ENCODE results near the gene HTRA1. TPM values are rescaled to one million over a fixed set of nuclear protein-coding genes. Genes with fewer than 3 reads are reported as not detected.

Gene HTRA1
- total RNA-seq, 1 donor from 2014 or later: not detected

DNA sequence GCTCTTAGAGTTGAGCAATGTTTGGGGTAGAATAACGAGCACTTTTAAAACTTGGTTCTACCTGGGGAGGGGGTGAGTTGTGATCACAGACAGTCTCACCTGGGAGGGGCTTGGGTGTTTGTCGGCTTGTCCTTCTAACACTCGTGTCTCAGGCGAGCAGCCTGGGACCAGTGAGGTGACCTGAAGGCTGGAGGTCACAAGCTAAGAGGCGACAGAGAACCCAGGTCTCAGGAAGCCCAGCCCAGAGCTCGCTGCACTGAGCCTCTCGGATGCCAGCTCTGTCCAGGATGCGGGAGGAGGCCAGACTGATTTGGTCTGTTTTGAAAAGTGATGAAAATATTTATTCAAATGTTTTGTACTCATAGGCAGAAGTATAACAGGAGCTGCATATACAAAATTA lies 11.8 kb downstream of the HTRA1 start:
- intact Hi-C loops (cut with micrococcal nuclease): no loop called here

DNA sequence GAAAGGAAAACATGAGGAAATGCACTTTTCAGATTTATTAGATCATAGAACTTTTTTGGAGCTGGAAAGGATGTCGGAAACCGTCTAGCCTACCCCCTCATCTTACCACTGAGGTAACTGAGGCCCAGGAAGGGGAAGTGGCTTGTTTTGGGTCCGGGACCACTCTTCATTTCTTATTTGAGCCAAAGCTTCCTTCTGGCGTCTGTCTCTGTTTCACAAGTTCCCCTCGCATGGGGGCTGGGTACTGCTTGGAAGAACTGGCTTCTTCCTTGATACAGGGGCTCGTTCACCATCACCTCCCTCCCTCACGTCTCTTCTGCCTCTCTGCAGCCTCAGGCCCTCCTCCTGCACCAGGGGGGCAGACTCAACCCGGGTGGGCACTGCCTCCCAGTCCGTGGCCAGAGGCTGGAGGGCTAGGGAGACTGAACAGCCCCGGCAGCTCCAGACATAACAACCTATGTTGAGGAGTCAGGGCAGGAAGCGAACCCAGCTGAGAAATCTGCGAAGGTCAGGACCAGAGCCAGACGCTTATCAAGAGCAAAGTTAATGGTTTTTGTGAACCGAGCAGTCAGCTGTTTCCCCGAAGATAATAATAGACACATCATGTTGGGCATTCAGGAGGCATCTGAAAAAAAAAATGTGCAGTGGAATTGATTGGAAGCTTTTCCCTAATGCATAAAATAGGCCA lies 12.9 kb downstream of the HTRA1 start:
- intact Hi-C loops (cut with micrococcal nuclease): no loop called here

DNA sequence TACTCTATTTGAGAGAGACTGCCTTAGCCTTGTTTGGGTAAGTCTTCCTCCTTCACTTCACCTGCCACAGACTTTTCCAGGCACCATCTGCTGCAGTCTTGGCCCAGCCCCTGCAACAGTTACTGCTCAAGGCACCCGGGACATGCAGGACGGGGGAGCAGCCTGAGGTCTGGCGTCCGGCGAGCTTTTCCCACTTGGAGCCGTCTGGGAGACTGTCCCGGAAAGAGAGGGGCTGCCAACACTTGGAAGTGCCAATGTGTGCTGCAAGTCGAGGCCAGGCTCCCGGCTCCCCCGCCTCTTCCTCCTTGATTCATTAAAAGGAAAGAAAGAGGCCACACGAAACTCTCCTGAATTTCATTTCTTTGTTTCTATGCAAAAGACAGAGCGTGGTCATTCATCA lies 13.7 kb downstream of the HTRA1 start:
- intact Hi-C loops (cut with micrococcal nuclease): no loop called here

DNA sequence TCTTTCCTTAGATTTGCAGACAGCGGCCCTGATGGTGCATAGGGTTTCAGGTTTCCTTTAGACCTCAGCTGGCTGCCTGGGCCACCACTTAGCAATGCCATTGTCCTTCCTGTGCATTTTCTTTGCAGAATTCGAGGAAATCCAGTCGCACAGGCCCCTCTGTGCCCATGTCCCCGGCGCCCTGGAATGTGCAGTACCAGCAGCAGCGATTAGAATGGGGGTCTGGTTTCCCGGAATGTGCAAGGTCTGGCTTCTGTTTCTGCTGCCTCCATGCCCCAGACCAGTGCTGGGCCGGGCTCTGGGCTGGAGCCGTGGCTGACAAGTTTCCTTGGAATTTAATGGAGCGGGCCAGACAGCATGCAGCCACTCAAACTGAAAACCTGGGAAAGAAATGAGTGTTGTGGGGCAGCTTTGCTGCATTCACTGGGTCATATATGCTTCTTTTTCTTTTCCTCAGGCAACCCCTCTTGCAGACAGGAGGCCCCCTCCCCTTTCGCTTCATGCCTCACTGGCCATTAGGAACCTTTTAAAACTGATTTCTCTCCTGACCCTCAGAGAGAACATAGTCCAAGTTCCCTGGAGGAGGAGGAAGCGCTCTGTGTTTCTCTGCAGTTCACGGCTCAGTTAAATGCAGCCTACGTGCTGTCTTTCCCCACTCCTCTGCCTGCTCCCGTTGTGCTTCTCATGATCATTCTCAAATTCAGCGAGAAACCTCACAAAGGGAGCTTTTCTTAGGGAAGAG lies 14.4 kb downstream of the HTRA1 start:
- intact Hi-C loops (cut with micrococcal nuclease): no loop called here

DNA sequence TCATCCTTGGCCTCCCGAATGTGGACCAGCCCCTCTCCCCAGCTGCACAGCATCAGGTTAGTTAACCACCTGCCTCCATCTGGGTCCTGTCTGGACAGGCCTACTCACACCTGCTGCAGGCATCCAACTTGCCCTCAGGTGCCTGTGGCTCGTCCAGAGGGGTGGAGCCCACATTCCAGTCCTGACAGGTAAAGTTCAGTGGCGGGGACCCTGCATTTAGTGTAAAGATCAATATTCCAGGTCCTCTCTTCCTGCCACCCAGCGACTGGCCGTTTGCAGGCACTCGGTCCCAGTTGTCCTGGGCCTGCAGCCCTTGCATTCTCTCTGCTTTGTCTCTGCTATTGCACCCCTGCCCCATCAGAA lies 15.0 kb downstream of the HTRA1 start:
- intact Hi-C loops (cut with micrococcal nuclease): no loop called here

DNA sequence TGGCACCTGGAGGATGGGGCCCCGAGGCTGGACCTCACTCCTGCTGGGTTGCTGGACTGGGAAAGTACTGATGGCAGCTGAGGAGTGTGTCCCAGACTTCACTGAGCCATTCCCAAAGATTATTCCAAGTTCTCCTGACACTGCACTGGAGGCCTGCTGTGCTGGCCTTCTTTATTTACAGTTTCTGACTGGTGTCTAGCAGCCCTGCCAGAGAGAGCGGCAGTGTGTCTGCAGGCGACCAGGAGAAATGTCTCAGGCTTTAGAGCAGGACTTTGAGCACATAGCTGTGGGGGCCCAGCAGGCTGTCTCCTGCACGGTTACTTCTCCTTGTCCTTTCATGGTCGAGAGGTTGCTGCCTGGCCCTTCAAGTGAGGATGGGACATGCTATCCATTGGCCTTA lies 16.1 kb downstream of the HTRA1 start:
- intact Hi-C loops (cut with micrococcal nuclease): no loop called here

DNA sequence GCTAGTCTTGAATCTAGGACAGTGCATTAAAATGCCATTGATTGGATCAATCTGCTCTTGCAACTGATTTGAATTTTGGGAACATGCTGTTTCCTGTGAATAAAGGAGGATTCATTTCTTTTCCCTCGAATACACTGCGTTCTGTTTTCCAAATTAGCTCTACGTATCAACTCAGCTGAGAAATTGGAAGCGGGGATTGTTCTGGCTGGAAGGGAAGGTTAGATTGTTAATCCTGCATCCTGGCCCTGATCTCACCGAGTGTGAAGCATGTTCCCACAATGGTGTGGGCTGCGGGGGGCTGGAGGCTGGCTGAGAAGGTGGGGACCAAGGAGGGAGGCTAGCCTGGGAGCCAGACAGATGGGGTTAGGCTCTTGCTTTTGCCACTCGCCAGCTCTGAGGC lies 17.6 kb downstream of the HTRA1 start:
- intact Hi-C loops (cut with micrococcal nuclease): no loop called here

DNA sequence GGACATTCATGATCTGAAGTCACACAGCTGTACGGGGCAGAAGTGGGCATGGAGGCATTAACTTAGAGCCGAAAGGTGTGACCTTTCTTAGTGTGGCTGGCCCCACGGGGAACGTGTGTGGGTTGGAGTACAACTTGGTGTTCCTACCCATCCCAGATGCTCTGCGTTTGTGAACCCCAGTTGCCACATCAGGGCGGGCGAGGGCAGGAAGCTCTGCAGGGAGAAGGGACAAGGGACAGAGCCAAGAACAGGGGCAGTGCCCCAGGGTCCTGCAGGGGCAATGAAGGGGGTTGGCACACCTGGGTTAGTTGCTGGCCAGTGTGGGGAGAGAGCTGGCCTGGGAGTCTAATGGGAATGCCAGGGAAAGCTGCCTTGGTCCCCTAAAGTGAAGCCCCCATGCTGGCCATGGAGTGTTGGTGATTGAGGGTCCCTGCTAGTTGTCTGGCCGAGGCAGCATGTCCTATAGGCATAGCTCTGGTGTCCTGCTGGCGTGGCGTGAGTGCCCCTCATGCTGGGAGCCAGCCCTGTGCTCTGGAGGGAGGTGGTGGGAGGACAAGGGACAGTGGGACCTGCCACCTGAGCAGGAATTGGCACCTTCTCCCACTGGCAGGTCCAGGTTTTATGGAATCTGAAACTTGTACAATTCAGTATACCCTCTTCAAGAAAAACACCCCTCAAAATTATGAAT lies 18.9 kb downstream of the HTRA1 start:
- intact Hi-C loops (cut with micrococcal nuclease): no loop called here

DNA sequence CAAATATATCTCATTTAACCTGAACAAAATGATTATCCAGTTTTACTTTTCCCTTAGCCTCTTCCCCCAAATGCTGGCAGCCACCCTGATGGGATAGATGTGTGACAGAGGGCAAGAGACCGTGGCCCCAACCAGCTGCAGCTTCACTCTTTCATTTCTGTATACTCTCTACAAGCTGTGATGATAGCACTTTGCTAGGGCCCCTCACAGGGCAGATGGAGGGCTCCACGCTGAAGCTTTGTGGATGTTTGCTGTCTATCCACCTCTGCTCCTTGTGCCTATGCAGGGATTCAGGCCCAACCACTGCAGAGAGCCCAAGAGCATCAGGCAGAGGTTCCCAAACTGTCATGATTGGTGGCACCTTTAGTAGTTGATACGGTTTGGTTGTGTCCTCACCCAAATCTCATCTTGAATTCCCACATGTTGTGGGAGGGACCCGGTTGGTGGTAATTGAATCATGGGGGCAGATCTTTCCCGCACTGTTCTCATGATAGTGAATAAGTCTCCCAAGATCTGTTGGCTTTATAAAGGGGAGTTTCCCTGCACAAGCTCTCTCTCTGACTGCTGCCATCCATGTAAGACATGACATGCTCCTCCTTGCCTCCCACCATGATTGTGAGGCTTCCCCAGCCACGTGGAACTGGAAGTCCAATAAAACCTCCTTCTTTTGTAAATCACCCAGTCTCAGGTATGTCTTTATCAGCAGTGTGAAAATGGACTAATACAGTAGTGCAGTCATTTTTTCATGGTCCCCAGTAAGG lies 20.1 kb downstream of the HTRA1 start:
- intact Hi-C loops (cut with micrococcal nuclease): no loop called here

DNA sequence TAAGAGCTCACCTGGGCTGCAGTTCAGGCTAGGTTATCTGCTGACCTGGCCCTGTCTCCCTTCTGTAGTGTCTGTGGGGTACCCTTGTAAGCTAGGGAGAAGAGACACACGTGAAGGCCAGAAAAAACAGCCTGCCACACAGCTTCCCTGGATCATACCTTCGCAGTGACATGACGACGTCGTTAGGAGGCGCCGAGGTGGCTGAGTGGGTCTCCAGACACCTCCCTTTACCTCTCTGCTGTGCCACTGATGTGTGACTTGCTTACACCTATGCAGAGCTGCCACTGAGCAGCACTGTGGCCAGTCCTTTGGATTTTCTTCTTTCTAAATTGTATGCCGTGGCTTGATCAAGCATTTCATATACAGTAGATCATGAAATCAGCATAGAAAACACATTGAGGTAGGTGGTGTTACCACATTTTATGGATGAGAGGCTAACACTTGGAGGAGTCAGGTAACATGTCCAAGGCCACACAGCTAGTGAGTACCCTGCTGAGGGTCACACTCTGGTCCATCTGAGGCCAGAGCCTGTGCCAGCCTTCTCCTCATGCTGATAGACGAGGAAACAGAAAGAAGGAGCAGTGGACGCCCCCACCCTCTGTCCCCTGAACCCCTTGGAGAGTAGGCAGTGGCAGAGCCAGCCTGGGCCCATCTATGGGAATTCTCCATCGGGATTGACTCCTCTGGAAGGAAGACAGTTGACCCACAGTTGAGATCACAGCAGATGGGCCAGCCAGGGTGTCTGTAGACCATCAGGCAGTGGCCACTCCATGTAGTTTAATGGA lies 23.1 kb downstream of the HTRA1 start:
- intact Hi-C loops (cut with micrococcal nuclease): no loop called here

DNA sequence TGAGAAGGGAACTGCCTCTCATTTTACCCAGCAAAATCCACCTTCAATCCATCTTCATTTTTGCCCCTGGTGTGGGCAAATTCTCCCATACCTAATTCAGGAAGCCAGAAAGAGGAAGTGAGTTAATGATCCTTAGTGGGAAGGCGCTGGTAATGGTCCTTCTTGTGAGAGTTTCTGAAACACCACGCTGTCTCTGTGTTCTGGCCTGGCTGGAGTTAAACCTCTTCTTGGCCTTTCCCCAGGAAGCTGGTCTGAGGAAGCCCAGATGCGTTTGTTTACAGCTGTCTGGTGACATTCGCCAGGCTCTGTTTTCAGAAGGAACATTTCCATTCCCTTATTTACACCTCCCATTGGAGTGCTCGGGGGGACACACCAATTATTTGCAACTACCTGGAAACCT lies 24.3 kb downstream of the HTRA1 start:
- intact Hi-C loops (cut with micrococcal nuclease): no loop called here

DNA sequence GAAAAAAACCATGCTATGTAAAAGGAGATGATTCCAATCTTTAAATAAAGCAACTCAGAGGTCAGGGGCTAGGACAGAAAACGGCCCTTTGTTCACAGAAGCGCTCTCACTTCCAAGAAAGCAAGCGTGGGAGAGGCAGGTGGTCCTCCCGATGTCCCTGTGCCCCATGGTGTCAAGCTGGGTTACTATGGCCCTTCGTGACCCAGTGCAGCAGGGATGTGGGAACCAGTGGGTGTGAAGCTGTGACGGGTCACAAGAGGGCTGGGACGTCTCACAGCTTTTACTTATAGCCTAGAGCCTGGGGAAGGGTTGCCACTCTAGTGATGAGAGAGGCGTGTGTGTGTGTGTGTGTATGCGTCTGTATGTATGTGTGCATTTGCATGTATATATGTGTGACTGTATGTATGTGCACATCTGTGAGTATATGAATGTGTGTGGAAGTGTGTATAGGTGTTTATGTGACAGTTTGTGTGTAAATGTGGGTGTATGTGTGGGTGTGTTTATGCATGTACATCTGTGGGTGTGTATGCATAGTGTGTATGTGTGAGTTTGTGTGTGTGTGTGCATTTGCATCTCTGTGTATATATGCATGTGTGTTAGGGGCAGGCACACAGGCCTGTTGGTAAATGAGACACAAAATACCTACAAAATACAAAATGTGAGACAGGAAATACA lies 25.2 kb downstream of the HTRA1 start:
- intact Hi-C loops (cut with micrococcal nuclease): no loop called here

DNA sequence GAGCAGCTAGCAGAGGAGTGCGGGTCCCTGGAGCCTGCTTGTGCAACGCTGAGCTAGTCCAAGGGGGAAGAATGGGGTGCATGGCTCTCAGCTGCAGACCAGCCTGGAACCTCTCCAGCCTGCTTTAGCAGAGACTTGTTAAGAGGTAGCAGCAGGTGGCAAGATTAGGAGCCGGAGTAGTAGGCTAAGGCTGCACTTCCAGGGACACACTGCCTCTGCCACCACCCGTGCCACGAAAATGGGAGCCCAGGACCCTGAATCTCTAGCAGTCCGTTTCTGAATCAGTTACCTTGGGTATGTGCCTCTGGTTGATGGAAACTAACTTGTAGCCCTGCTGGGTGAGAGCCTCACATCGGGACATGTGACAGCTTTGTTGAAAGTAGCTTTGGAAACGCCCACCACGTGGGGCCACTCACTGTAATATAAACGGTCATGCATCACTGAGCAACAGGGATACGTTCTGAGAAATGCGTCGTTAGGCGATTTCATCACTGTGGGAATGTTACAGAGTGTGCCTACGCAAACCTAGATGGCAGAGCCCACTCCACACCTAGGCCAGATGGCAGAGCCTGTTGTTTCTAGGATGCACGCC lies 25.9 kb downstream of the HTRA1 start:
- intact Hi-C loops (cut with micrococcal nuclease): no loop called here

DNA sequence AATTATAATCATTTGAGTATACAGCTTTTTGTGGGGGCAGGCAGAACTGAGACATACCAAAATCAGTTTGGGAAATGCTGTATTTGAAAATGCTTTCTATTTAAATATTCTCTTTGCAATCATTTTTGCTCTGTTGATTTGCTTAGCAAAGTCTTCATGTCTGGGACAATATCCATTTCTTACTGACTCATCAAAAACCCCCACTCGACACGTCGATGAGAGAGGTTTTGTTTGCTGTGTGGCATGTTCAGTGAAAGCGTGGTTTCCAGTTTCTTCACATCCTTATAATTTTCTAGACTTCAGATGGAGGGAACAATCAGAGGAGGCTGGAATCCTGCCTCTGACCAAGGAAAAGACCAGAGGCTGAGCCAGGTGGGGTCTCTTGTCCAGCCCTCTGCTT lies 28.9 kb downstream of the HTRA1 start:
- intact Hi-C loops (cut with micrococcal nuclease): no loop called here

DNA sequence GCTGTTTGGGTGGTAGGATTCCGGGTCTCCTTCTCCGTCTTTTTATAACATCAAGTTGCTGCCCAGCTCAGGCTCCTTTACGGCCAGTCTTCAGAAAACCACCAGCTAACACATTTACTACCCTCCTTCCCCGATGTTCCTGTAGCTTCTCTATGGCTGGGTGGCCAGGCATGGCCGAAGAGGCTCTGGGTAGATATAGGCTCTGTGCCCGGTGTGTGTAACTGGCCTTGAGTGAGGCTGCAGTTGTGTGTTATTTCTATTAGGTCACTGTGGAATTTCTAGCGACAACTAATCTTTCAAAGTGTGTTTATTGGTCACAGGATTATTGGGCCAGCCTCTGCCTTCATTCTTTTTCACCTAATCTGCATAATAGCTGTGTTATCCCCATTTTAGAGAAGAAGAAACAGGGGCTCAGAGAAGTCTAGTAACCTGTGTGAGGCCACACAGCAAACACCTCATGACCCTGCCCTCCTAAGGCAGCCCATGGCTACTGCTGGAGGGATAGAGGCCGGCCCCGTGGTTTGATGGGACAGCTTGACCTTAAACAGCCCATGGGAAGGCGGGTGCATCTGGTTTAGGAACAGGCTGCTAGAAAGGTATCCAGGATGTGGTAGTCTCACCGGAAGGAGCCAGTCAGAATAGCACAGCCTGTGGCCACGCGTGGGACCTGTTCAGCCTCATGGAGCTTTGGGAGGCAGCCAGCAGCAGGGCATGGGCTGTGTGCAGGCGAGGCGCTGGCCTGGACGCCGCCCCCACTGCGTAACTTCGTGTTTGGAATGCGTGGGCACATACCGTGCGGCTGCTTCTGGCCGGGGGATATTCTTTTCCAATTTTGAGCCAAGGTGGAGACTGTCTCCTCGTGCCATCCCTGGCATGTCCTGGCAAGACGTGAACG lies 29.7 kb downstream of the HTRA1 start:
- intact Hi-C loops (cut with micrococcal nuclease): no loop called here

DNA sequence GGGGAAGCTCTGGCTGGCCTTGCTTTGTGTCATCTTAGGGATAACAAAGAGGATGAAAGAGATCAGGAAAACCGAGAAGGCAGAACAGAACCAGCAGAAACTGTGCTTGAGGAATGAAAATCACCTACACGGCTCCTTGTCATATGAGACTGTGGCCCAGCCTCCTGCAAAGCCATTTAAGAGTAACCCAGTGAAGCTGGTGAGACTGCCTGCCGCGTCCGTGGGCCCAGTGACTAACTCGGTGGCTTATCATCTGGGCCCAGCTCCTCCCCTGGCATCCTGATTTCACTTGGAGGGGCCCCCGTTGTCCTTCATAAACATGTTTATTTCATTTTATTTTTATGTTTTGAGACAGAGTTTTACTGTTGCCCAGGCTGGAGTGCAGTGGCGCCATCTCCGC lies 30.7 kb downstream of the HTRA1 start:
- intact Hi-C loops (cut with micrococcal nuclease): no loop called here

DNA sequence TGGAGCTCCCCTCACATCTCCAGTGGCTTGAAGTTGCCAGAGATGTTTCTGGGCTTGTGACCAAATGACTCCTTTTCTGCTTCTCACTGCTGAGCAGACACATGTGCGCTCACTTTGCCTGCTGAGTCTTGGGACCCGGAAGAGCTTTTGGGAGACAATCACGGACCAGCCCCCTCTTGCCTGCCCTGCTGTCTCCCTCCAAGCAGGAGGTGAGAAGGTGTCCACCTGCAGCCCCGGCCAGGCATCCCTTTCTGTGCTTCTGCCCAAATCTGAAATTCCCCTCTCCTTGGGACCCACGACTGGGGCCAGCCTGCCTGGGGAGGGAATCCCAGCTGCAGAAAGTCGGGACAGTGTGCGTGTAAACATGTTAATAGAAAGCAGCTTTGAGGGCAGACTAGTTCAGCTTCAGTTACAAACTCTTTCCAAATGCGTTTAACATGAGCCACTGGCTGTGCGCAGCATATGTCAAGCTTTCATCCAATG lies 31.7 kb downstream of the HTRA1 start:
- intact Hi-C loops (cut with micrococcal nuclease): no loop called here

DNA sequence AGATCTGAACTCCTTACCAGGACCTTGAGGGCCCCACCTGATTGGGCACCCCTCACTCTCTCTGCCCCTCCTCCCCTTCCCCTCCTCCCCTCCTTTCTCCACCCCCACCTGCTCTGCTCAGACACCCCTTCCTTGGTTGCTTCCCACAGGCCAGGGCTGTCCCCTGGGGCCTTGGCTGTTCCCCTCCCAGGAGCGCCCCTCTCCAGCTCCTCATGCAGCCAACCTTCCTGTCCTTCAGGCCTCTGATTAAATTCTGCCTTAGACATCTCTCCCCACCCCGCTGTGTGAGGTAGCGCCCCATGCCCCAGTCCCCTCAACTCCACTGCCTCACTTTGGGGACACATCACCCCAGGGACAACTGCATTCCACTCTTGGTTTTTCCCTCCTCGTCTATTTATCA lies 32.4 kb downstream of the HTRA1 start:
- intact Hi-C loops (cut with micrococcal nuclease): no loop called here

Data from T-helper 1 cell treated with Interleukin-12 subunit alpha and Interleukin-12 subunit beta and Interleukin-4 antibody, amounts not matched to agents 30 ng/mL and 1 ng/mL, for 36 hours (primary cell).